ENCODE data around the gene AKAP10. TPM values are rescaled to one million over a fixed set of nuclear protein-coding genes. Genes with fewer than 3 reads are reported as not detected.

AKAP10 gene
- total and polyA plus RNA-seq, 9 donors, result 15.0 to 21.5 (median 17.6) TPM

DNA sequence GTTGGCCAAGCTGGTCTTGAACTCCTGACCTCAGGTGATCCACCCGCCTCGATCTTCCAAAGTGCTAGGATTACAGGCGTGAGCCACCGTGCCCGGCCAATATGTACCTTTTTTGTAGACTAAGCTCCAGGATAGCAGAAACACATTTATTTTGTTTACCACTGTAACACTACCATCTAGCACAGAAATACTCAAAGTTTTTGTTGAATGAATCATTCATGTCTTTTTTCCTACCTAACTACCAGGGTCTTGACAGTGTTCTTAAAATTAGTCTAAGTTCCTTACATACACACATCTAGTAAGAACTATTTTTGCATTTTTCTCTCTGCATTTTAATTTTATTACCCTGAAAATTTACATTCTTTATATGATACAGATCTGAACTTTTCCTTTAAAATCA, 44.4 kb downstream of the AKAP10 start:
- 98% methylated on average over 5 of the region's 5 CpGs for WGBS (ENCODE audit: insufficient coverage)
- H3K4me1 ChIP-seq (ENCODE audit: control insufficient read depth, insufficient read depth, low read length), result no peaks in the 10 kb centered on the region
- no peak overlapping the region for H3K4me3 ChIP-seq (ENCODE audit: low read length)
- no peak for DNase-seq
- H3K36me3 ChIP-seq (ENCODE audit: control insufficient read depth, insufficient read depth, low read length), result peaks cover 40% of the 10 kb centered on the region
- H3K9me3 ChIP-seq (replicated peaks; ENCODE audit: control insufficient read depth, low read depth, low read length), result no peaks in the 10 kb centered on the region
- H3K27ac ChIP-seq (ENCODE audit: low read length), result no peak overlapping the region
- H3K27me3 ChIP-seq (ENCODE audit: control insufficient read depth, insufficient read depth, low read length), result no peaks in the 10 kb centered on the region

DNA sequence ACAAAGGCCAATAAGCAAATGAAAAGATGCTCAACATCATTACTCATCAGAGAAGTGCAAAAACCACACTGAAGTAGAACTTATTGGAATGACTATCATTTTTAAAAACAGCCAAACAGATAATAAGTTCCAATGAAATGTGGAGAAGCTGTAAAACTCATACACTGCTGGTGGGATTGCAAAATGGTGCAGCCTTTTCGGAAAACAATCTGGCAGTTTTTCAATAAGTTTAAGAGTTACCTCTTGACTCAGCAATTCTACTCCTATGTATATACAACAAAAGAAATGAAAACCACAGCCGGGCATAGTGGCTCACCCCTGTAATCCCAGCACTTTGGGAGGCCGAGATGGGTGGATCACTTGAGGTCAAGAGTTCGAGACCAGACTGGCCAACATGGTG, 49.3 kb downstream of the AKAP10 start:
- whole genome bisulfite sequencing (ENCODE audit: insufficient coverage), result 92% methylated on average over 3 of the region's 4 CpGs
- H3K4me3 ChIP-seq (ENCODE audit: low read length), result no peak overlapping the region
- no peaks in the 10 kb centered on the region for H3K27me3 ChIP-seq (ENCODE audit: control insufficient read depth, insufficient read depth, low read length)
- DNase-seq, result no peak
- no peak overlapping the region for H3K27ac ChIP-seq (ENCODE audit: low read length)
- H3K36me3 ChIP-seq (ENCODE audit: control insufficient read depth, insufficient read depth, low read length), result peaks cover 39% of the 10 kb centered on the region
- no peaks in the 10 kb centered on the region for H3K9me3 ChIP-seq (replicated peaks; ENCODE audit: control insufficient read depth, low read depth, low read length)
- no peaks in the 10 kb centered on the region for H3K4me1 ChIP-seq (ENCODE audit: control insufficient read depth, insufficient read depth, low read length)

DNA sequence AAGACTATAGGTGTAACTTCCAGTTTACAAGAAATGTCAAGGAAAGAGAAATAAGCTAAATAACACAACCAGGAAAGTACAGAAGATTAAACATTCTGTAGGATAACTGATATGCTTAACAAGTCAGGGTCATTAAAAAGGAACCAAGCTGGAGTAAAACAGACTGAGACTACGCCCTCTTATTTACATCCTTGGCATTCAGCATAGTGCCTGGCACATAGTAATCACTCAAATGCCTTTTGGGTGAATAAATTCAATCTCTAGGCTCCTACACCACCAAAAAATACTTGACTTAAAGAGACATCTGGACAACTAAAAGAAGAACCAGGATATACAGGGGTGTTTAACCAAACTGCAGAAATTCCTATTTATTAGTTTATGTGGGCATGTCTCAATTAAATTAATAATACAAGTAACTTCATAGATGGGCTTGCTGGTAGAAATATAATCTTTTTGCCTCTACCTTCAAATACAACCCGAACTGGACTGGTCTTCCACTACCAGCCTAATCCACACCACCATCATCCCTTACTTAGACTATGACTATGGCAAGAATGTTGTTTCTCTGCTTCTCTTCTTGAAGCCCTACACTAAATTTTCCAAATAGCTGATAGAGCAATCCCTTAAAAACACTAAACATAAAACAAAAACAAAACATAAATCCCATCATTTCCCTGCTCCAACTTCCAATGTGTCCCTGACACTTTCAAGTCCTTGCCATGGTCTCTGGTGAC, 62.2 kb downstream of the AKAP10 start:
- WGBS (ENCODE audit: insufficient coverage), result 84% methylated on average over 2 of the region's 2 CpGs
- Histone ChIP-seq H3K4me3 (ENCODE audit: low read length) (no peak overlapping the region), H3K36me3 (ENCODE audit: control insufficient read depth, insufficient read depth, low read length) (peaks cover 54% of the 10 kb centered on the region), H3K27me3 (ENCODE audit: control insufficient read depth, insufficient read depth, low read length) (no peaks in the 10 kb centered on the region), H3K9me3 (replicated peaks; ENCODE audit: control insufficient read depth, low read depth, low read length) (no peaks in the 10 kb centered on the region), H3K27ac (ENCODE audit: low read length) (no peak overlapping the region), H3K4me1 (ENCODE audit: control insufficient read depth, insufficient read depth, low read length) (no peaks in the 10 kb centered on the region)
- no peak for DNase-seq

DNA sequence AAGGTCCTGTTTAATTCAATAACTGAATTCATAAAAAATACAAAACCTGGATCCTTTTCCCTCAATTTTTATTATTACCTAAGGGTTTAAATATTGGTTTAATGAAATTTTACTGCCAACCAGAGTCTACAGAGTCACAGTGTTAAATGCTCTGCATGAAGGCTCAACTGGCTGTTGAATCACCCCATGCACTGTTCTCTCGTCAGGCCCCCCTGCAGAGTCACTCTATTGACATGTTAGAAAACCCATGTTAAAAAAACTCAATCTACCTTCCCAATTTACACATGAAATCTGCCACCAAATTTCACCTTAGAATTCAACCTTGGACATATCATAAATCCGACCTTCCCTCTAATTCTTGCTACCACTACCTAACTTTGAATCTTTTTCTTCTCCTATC, 66.6 kb downstream of the AKAP10 start:
- H3K9me3 ChIP-seq (replicated peaks; ENCODE audit: control insufficient read depth, low read depth, low read length), result no peaks in the 10 kb centered on the region
- WGBS (ENCODE audit: insufficient coverage), result 76% methylated on average over 2 of the region's 2 CpGs
- peaks cover 58% of the 10 kb centered on the region for H3K36me3 ChIP-seq (ENCODE audit: control insufficient read depth, insufficient read depth, low read length)
- H3K27ac ChIP-seq (ENCODE audit: low read length), result no peak overlapping the region
- H3K4me3 ChIP-seq (ENCODE audit: low read length), result no peak overlapping the region
- H3K27me3 ChIP-seq (ENCODE audit: control insufficient read depth, insufficient read depth, low read length), result no peaks in the 10 kb centered on the region
- no peaks in the 10 kb centered on the region for H3K4me1 ChIP-seq (ENCODE audit: control insufficient read depth, insufficient read depth, low read length)
- DNase-seq, result no peak

DNA sequence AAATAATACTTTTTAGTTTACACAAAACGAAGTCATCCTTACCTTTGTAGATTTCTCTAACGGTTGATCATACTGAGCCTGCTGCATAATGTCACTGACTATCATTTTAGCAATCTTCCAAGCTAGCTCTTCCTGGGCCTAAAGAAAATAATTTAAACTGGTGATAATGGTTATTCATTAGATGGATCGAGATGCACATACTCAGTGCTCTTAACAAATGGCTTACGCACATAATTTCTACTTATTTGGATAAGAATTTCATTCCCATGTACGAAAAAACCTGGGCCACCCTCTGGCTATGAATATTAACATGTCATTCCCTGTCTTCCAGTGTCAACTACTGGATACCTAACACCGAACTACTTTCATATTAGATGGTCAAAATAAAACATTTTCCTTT, 68.5 kb downstream of the AKAP10 start:
- H3K27ac ChIP-seq (ENCODE audit: low read length), result no peak overlapping the region
- no peak for DNase-seq
- no peak overlapping the region for H3K4me3 ChIP-seq (ENCODE audit: low read length)
- 100% methylated on average over 2 of the region's 6 CpGs for WGBS (ENCODE audit: insufficient coverage)
- no peaks in the 10 kb centered on the region for H3K9me3 ChIP-seq (replicated peaks; ENCODE audit: control insufficient read depth, low read depth, low read length)
- no peaks in the 10 kb centered on the region for H3K4me1 ChIP-seq (ENCODE audit: control insufficient read depth, insufficient read depth, low read length)
- H3K36me3 ChIP-seq (ENCODE audit: control insufficient read depth, insufficient read depth, low read length), result peaks cover 58% of the 10 kb centered on the region
- no peaks in the 10 kb centered on the region for H3K27me3 ChIP-seq (ENCODE audit: control insufficient read depth, insufficient read depth, low read length)

DNA sequence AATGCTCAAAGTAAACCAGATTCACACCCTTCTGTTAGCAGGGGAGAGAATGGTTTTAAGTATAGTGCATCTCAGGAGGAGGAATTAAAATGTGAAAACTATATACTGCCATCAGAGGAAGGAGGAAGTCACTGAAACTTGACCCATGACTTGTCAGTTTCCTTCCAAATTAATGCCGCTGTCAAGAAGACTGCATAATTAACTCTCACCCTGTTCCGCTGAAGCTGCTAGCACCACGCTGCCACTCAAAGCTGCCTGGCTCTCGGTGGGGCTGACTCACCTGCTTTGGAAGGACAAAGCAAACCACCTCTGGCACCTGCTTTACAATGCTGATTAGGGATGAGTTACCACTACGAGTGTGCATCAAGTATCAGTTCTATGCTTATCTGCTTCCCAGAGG, 72.1 kb downstream of the AKAP10 start:
- 90% methylated on average over 3 of the region's 5 CpGs for WGBS (ENCODE audit: insufficient coverage)
- Histone ChIP-seq H3K4me1 (ENCODE audit: control insufficient read depth, insufficient read depth, low read length) (no peaks in the 10 kb centered on the region), H3K4me3 (ENCODE audit: low read length) (no peak overlapping the region), H3K27ac (ENCODE audit: low read length) (no peak overlapping the region), H3K36me3 (ENCODE audit: control insufficient read depth, insufficient read depth, low read length) (peaks cover 61% of the 10 kb centered on the region), H3K9me3 (replicated peaks; ENCODE audit: control insufficient read depth, low read depth, low read length) (no peaks in the 10 kb centered on the region), H3K27me3 (ENCODE audit: control insufficient read depth, insufficient read depth, low read length) (no peaks in the 10 kb centered on the region)
- DNase-seq, result peak; percentile 25

DNA sequence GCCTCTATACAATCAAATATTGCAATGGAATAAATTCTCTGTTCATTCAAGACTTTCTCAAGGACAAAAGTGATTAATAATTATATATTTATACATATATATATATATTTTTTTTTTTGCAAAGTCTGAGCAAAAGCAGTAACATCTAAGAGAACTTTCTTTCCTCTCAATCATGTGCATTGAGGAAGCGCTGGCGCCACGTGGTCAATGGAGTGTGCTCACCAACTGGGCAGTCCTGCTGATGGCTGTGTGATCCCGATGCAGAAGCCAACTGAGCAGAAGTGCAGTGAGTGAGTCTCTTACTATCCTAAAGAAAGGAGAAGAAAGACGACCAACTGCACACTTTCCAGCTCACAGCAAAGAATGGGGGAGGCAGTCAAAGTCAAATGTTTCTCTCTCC, 72.7 kb downstream of the AKAP10 start:
- no peaks in the 10 kb centered on the region for H3K27me3 ChIP-seq (ENCODE audit: control insufficient read depth, insufficient read depth, low read length)
- H3K4me1 ChIP-seq (ENCODE audit: control insufficient read depth, insufficient read depth, low read length), result no peaks in the 10 kb centered on the region
- no peak overlapping the region for H3K4me3 ChIP-seq (ENCODE audit: low read length)
- no peak overlapping the region for H3K27ac ChIP-seq (ENCODE audit: low read length)
- no CpG with 5 or more reads among the region's 5 CpGs for WGBS (ENCODE audit: insufficient coverage)
- peak; percentile 69 for DNase-seq
- no peaks in the 10 kb centered on the region for H3K9me3 ChIP-seq (replicated peaks; ENCODE audit: control insufficient read depth, low read depth, low read length)
- peaks cover 65% of the 10 kb centered on the region for H3K36me3 ChIP-seq (ENCODE audit: control insufficient read depth, insufficient read depth, low read length)

DNA sequence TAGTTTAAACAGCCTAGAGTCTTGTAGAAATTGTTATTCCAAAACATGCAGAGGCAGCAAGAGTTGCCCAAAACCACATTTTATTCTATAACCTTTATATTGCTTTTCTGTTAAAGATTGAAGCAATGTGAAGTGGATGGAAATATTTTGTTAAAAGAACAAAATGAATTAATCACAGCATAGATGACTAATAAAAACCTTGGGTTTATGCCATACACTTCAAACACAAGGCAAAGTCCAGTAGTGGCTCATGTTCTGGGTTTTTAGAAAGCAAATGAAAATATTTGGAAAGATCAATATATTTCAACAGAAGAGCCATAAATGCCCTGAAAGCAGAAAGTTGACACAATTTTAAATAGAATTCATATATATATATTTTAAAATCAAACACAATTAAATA, 73.2 kb downstream of the AKAP10 start:
- Histone ChIP-seq H3K27me3 (ENCODE audit: control insufficient read depth, insufficient read depth, low read length) (no peaks in the 10 kb centered on the region), H3K4me1 (ENCODE audit: control insufficient read depth, insufficient read depth, low read length) (no peaks in the 10 kb centered on the region), H3K36me3 (ENCODE audit: control insufficient read depth, insufficient read depth, low read length) (peaks cover 60% of the 10 kb centered on the region), H3K9me3 (replicated peaks; ENCODE audit: control insufficient read depth, low read depth, low read length) (no peaks in the 10 kb centered on the region), H3K27ac (ENCODE audit: low read length) (no peak overlapping the region), H3K4me3 (ENCODE audit: low read length) (no peak overlapping the region)
- no peak for DNase-seq

DNA sequence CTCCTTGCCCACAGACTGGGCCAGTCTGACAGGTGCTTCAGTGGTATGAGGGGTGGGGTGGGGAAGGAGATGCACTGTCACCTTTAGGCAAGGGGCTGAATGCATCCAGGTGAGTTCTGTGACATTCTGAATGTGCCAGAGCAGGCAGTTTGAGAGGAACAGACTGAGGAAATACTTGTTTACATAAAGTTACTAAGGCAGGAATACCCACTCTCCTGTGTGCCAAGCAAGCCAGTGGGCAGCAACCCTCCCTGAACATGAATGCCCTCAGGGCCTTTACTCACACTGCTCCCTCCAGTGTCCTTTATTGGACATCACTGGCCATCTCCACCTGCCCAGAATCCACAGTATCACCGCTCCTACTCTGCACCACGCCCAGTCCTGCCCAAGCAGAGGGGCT, 76.8 kb downstream of the AKAP10 start:
- H3K4me1 ChIP-seq (ENCODE audit: control insufficient read depth, insufficient read depth, low read length), result peaks cover 6% of the 10 kb centered on the region
- no CpG with 5 or more reads among the region's 2 CpGs for WGBS (ENCODE audit: insufficient coverage)
- H3K27ac ChIP-seq (ENCODE audit: low read length), result no peak overlapping the region
- H3K27me3 ChIP-seq (ENCODE audit: control insufficient read depth, insufficient read depth, low read length), result no peaks in the 10 kb centered on the region
- H3K36me3 ChIP-seq (ENCODE audit: control insufficient read depth, insufficient read depth, low read length), result peaks cover 33% of the 10 kb centered on the region
- no peaks in the 10 kb centered on the region for H3K9me3 ChIP-seq (replicated peaks; ENCODE audit: control insufficient read depth, low read depth, low read length)
- no peak overlapping the region for H3K4me3 ChIP-seq (ENCODE audit: low read length)
- DNase-seq, result no peak

DNA sequence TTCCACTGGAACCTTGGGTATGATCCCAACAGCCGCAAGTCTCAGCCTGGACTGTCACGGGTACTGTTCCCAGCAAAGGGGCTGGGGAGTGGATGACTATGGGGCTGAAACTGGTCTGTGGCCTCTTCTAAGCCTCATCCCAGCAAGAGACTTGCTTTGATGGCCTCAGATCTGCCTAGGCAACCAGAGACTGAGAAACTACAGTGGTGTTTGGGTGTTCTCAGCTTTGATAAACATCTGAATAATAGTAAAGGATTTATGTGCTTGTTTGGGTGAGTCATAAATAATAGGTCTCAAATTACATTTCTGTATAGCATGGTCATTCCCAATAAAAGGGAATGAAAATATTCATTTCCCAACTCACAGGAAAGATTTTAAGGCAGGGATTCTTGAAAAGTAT, 79.7 kb downstream of the AKAP10 start:
- no peak for DNase-seq
- H3K27ac ChIP-seq (ENCODE audit: low read length), result no peak overlapping the region
- no peaks in the 10 kb centered on the region for H3K9me3 ChIP-seq (replicated peaks; ENCODE audit: control insufficient read depth, low read depth, low read length)
- peaks cover 20% of the 10 kb centered on the region for H3K36me3 ChIP-seq (ENCODE audit: control insufficient read depth, insufficient read depth, low read length)
- no peak overlapping the region for H3K4me3 ChIP-seq (ENCODE audit: low read length)
- WGBS (ENCODE audit: insufficient coverage), result no CpG with 5 or more reads among the region's 2 CpGs
- no peaks in the 10 kb centered on the region for H3K27me3 ChIP-seq (ENCODE audit: control insufficient read depth, insufficient read depth, low read length)
- H3K4me1 ChIP-seq (ENCODE audit: control insufficient read depth, insufficient read depth, low read length), result peaks cover 6% of the 10 kb centered on the region
